ENCODE data around the gene WDR43.

The WDR43 gene

DNA sequence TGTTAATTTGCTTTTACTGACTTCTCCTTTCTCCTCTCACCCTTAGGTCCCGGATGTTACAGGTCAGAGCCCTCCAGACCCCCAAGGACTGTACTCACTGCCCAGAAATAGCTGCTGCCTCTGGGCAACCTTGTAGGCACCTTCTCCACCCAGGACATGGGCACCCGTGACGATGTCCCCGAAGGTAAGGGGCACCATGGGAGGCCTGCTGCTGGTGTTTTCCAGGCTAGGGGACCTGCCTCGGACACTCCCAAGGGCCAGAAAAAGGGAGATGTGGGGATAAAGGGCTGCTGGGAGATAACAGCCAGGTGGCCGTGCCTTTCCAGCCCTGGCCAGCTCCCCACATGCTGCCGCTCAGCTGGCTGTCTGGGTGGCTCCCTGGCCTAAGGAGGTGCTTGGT lies 100.2 kb downstream of the WDR43 start:
- no peak for DNase-seq

DNA sequence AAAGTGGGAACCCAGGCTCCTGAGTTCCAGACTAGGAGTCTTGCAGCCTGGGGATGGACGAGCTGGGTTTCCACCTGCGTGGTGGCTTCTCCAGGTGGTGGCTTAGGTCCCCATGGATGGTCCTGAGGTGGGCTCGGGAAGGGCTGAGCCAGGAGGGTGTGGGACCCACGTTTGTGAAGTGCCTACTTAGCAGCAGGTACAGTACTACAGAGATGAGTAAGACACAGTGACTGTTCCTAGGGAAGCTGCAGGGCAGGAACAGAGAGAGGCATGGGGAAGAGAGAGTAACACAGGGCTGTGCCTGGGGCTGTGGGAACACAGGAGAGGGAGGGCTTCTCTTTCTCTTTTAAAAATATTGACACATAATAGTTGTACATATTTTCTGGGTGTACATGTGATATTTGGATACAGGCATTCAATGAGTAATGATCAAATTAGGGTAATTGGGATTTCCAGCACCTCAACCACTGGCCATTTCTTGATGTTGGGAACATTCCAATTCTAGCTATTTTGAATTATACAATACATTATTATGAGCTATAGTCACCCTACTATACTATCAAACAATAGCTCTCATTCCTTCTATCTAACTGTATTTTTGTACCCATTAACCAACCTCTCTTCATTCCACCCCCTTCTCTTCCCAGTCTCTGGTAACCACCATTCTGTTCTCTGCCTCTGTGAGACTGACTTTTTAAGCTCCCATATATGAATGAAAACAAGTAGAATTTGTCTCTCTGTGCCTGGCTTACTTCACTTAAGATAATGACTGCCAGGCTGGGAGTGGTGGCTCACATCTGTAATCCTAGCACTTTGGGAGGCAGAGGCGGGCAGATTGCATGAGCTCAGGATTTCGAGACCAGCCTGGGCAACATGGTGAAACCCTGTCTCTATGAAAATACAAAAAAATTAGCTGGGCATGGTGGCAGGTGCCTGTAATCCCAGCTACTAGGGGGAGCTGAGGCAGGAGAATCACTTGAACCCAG lies 101.6 kb downstream of the WDR43 start:
- DNase-seq, result no peak

DNA sequence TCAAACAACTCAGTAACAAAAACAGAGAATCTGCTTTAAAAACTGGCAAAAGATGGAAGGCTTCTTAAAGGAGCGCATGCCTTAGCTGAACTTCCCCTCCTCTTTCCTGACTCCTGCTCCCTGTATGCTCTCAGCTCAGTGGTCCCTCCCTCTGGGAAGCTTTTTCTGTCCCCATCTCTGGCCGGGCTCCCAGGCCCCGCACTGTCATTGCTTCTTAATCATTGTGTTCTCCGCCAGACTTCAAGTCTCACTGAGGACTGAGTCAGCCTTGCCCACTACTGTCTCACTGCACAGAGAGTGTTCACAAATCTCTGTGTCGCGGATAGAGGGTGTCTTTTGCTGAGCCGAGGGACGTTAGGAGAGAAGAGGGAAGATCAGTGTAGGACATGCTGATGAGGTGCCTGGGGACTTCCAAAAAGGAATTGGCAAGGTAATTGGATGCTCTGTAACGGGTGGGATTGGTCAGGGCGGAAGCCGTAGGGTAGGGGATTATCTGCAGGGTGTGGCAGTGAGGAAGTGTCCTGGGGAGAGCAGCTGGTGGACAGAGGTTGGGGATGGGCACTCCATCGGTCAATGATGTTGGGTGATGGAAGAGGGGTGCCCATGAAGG lies 102.9 kb downstream of the WDR43 start:
- DNase-seq, result no peak
